GM12874 (cell line): Measurements from ENCODE around the gene HNRNPDL.

Experiments used
- CTCF ChIP-seq: IDR thresholded peaks from 2 replicates; pipeline ENCODE4 v1.5.1; 2011; ENCODE audit warnings: low read depth, mild to moderate bottlenecking, control low read depth, low read length, moderate library complexity; ENCODE audit not compliant: insufficient read depth

HNRNPDL gene

GRCh38 chr4:82380344-82380743 is 49.9 kb downstream of the HNRNPDL start:
- TF ChIP-seq CTCF, result no peak

GRCh38 chr4:82376109-82376508 is 54.2 kb downstream of the HNRNPDL start:
- no peak for TF ChIP-seq CTCF

- TF ChIP-seq CTCF, result no peak
Measured at GRCh38 chr4:82373816-82374625, 56.2 kb downstream of the HNRNPDL start, which contains the start of gene HNRNPD. Gene HNRNPD (minus strand): TSS chr4:82373991. CDS start chr4:82373678, 313 bp downstream.

- TF ChIP-seq CTCF, result no peak
Measured at GRCh38 chr4:82373486-82373815, 56.8 kb downstream of the HNRNPDL start.
